Activated T-cell treated with anti-CD3 and anti-CD28 coated beads for 1 hour (primary cell): ENCODE measurements around the gene JMJD8.
A peak's percentile ranks its signal among the peaks of the same experiment; 100 is the strongest.

Experiments used
- DNase-seq: peaks from one replicate; pipeline ENCODE4 v3.0.0-alpha.2; 2020; ENCODE audit warnings: low read depth

The JMJD8 gene

GRCh38 chr16:659618-660017 is 24.5 kb downstream of the JMJD8 start:
- DNase-seq: no peak

DNA sequence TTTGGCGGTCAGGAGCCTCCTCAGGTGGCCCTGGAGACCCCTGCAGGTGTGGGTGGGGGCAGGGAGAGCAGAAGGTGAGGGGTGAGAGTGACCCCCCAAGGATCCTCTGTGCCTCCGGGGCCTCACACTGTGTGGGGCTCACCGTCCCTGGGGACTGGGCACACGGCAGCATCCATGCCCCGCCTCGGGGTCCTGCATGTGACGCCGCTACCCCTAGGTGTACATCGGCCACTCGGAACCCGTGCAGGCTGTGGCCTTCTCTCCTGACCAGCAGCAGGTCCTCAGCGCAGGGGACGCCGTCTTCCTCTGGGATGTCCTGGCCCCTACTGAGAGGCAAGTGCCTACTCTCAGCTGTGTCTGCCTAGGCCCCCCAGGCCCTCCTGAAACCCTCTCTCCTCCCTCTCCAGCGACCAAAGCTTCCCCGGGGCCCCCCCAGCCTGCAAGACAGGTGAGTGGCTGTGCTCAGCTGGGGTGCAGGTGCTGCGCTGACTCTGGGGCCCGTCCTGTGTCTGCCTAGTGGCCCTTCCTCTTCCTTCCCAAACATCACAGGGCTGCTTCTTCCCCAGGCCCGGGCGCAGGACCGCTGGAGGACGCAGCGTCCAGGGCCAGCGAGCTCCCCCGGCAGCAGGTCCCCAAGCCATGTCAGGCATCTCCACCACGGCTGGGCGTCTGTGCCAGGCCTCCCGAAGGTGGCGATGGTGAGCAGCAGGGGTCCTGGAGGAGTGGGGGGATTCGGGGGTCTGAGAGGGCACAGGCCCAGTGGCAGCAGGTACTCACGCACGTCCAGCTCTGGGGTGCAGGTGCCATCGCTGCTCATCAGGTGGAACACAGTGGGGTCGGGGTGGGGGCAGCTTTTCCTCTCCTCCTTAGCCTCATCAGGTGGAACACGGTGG is 25.2 kb downstream of the JMJD8 start:
- no peak for DNase-seq

- DNase-seq: no peak
Measured at GRCh38 chr16:657487-657886, 26.6 kb downstream of the JMJD8 start.

DNA sequence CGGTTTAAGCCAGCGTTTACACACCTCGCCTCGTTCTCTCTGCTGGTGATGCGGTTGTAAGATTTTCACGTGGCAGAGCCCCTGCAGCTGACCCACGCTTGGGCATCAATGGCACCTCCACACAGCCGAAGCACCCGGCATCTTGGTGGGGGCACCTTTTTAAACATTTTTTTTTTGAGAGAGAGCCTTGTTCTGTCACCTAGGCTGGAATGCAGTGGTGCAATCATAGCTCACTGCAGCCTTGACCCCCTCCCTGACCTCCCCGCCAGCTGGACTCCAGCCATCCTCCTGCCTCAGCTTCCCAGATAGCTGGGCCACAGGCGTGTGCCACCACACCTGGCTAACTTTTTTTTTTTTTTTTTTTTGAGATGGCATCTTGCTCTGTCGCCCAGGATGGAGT is 30.1 kb downstream of the JMJD8 start:
- DNase-seq: no peak

DNA sequence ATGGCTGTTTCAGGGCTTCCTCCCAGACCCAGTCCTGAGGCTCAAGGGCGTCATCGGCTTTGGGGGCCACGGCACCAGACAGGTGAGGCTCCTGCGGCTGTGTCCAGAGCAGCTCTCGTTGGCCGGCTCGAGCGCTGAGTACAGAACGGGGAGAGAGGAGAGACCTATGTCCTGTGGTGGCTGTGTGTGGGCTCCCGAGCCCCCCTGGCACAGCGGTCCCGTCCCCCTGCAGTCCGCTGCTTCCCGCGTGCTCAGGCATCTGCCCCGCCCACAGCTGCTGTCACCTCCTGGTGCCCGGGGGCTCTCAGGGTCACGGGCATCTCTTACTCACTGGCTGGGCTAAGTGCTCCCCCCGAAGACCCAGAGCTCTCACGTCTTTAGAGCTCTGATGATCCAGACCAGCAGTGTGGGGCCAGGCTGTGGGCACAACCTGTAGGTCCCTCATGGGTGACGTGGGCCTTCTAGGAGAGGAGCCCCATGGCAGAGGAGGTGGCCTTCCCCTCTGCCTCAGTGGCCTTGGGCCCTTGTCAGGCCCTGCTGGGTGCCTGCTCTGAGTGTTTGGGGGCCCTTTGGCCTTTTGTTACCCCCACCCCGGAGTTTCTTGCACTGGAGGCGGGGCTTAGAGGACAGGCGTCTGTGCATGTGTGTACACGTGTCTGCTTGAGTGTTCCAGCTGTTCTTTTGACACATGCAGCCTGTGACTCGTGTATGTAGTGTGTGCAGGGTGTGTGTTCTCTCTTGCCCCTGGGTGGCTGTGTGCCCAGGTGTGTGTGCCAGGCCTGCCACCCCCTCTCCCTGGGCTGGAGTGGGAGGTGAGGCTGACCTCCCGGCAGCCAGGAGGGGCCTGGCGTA is 31.5 kb downstream of the JMJD8 start:
- DNase-seq: no peak

DNA sequence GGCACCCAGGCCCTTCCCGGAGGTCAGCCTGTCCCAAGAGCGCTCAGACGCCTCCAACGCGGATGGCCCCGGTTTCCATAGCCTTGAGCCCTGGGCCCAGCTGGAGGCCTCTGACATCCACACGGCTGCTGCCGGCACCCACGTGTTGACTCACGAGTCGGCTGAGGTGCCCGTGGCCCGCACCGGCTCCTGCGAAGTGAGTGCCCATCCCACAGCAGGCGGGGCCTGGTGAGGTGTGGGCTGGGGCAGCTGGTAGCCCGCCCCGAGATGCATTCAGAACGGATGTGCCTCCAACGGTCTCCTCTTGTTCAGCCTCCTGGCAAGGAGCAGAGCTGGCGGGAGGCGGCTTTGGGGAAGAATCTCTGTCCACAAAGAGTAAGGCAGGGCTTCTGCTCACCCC is 32.3 kb downstream of the JMJD8 start:
- DNase-seq: no peak

- DNase-seq: no peak
Measured at GRCh38 chr16:649631-650030, 34.5 kb downstream of the JMJD8 start.

DNA sequence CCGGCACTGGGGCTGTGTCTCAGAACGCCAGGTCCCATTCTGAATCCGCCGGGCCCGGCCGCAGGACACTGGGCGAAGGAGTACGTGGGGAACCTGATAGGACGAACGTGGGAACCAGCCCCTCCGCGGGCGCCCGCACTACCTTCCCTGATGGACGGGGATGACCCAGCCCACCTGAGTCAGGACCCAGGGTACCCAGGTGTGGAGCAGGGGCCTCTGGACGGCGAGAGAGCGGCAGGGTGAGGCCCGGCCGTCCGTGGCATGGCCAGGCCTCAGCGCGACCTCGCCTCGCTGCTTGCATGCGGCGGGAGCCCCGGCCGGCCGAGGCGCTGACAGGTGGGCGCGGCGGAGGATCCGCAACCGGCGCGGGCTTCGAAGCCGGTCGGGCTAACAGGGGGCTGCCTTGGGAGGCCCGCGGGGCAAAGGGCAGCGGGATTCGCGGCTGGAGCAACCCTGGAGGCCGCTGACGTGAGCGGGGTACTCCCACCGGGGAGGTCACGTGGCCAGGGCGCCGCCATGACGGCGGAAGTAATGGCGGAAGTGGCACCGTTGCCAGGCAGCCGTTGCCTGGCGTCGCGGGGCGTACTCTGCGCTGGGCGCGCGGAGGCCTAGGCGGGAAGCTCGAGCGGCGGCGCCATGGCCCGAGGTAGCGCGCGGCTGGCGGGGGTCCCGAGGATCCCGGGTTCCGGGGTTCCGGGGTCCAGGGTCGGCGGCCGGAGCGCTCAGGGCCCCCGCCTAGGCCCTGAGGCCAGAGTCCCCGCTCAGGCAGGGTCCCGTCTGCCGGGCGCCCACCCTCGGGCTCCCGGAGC is 35.1 kb downstream of the JMJD8 start, which contains the start of gene WDR90:
WDR90 (plus strand) TSS at position 585 of the 809 bp plus-strand sequence; CDS start at position 637, 52 bp downstream.
- peak; percentile 89 for DNase-seq

DNA sequence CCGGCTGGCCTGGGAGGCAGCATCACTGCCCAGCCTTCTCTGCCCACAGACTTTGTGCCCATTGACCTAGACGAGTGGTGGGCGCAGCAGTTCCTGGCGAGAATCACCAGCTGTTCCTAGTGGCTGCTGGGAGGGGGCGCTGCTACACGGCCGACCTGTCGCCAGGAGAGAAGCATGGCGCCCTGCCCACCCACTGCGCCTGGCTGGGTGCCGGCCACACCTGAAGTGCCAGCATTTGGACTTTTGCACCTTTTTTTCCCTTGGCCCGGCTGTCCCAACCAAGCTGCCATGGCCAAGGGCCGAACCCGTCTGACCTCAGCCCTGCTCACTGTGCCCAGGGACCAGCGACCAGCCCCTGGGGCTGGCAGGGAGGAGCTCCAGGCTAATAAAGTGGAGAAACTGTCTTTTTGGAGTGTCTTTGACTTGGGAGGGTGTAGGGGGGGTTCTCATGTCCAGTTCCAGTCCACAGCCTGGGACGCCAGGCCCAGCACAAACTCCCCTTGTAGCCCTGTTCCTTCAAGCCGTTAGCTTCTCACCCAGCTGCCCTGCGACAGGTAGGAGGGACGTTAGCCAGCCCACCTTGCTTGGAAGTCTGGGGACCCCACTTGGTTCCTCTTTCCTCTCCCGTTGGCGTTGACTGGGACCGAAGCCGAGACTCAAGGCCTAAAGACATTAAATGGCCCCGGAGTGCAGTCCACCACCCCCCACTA is 35.9 kb downstream of the JMJD8 start:
- DNase-seq: no peak

- no peak for DNase-seq
Measured at GRCh38 chr16:647173-647902, 36.8 kb downstream of the JMJD8 start.

DNA sequence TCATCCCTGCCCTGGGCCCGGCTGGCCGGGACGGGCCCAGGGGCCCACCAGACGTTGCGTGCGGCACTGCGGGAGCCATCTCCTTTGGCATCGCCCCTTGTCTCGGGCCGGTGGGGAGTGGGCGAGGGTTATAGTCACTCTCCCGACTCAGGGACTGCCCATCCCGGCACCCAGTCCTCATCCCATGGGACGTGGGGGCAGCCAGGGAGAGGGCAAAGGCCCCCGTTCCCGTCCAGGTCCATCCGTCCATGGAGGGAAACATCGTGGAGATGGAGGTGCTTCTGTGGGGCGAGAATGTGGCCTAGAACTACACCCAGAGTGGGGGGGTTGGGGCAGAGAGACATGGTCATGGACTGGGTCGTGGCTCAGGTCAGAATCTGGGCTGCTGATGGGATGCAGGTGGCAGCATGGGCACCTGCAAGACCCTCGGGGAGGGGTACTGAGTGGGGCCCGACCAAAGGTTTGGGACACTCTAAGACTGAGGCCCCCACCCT is 37.4 kb downstream of the JMJD8 start:
- DNase-seq: no peak

DNA sequence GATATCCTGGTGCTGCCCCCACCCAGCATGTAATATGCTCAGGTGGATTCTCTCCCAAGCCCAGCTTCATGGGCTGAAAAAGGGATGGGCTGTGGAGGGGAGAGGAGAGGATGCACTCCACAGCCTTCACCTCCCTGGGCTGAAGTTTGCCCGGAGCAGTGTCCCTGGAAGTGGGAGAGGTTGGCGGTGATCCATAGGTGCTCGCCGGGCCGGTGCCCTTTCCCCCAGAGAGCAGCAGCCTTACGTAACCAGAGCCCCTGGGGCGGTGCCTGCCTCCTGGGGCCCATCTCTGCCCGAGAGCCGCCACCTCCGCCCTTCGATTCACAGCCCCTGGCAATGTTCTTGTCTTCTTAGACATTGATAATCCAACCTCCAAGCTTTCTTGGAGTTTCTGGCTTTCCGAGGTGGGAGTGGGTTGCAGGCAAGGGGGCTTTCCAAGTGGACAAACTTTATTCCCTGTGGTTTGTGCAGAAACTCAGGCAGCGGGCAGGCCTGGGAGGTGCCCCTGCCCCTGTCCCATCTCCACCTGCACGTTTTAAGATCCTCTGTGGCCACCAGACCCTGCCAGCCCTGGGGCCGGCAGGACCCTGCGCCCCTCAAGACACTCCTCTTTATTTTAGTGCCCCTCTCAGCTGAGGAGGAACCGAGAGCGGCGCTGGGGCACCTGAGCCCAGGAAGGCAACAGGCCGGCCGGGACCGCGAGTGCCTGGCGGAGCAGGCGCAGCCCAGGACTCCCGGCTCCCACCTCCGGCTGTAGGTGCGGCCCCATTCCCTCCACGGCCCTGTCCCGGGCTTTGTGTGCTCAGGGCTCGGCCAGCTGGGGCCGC is 38.1 kb downstream of the JMJD8 start:
- no peak for DNase-seq

DNA sequence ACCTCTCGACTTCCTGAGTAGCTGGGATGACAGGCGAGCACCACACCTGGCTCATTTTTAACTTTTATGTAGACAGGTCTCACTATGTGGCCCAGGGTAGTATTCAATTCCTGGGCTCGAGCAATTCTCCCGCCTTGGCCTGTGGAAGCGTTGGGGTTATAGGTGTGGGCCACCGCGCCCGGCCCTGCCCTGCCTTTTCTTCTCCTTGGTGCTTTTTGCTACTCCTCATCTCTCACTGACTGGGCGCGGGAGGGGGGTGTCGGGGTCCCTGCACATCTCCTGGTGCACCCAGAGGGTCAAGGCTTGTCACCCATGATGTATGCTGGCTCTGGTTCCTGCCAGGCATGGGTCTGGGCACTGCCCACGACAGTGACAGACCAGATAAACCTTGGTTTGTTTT is 39.6 kb downstream of the JMJD8 start:
- DNase-seq: no peak

DNA sequence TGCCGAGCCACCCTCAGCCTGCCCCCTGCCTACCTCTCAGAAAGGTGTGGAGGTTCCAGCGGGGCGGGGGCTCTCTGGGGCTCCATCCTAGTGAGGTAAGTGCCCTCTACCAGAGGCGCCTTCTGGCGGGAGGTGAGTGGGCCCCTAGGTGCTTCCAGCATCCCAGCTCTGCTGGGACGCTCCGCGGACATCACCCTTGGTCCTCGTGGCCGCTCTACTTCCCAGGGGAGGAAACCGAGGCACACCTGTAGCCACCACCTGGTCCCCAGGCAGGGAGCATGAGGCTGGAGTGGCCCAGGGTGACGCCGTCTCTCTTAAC is 41.1 kb downstream of the JMJD8 start:
- no peak for DNase-seq

DNA sequence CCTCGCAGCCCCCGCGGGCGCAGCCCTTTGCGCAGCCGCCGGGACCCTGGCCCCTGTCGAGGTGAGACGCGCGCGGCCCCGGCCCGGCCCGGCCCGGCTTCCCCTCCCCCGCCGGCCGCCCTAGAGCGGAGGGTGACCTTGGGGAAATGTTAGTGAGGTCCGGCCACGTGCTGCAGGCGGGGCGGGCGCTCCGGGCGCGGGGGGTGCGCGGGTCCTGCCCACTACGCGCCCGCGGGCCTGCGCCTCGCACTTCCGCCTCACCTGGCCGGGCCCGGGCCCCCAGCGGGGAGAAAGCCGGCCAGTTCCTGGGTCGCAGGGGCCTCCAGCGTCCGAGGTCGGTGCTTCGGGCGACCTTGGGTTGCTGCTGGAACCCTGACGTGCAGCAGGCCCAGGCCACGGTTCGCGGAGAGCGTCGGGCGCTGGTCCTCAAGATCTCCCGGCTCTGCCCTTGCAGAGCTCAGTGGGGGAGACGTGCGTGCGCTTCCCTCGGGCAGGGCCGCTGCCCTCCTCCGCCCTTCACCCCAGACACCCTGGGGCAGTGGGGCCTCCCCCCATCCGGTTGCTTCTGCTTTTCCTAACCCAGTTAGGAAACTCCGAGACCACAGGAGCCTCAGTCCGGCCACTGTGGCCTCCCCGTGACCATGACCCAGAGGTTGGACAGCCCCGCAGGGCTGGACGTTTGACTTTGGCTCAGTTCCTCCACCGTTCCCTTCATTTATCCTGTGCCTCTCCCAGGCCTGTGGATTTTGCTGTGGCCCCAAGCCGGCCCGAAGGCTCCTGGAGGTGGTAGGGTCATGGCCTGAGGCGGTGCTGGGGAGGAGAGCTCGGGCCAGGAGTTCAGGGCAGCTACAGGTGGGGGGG is 41.7 kb downstream of the JMJD8 start:
- DNase-seq: no peak

- DNase-seq: peak; percentile 40
Measured at GRCh38 chr16:641326-642188, 42.6 kb downstream of the JMJD8 start, which contains the start of gene MCRIP2. TSS of gene MCRIP2 (plus strand) at chr16:641828. CDS start at chr16:641992, 164 bp downstream.

GRCh38 chr16:640614-641013 is 43.5 kb downstream of the JMJD8 start:
- DNase-seq: no peak

DNA sequence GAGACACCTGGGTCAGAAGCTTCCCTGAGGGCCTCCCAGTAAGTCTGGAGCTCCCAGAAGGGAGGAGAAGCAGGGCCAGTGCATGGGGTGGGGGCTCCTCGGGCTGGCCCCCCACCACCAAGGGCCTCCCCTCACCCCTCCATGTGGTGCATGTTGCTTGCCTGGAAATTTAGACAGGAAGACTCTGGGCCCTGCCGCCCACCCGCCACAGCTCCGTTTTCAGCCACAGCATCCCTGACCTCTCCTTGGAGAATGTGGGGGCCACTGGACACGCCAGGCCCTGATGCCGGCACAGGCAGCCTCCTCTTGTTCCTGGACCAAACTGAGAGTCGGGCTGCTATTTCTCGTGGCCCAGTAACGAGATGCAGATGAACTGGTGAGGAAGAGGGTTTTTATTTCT is 45.3 kb downstream of the JMJD8 start:
- DNase-seq: no peak
